Loucy (cell line): ENCODE data around the gene CPT1B.

Source experiments
- H2AFZ ChIP-seq: fragments of 200-600 bp; sonication (generic); 2 replicates; pipeline ENCODE4 v1.6.0; 2016; ENCODE audit warnings: antibody characterized with exemption, mild to moderate bottlenecking, low read length, moderate library complexity
- H3F3A ChIP-seq: fragments of 200-600 bp; 2 replicates; pipeline ENCODE4 v1.6.0; 2016; ENCODE audit warnings: antibody characterized with exemption, low read depth, mild to moderate bottlenecking
- H3K27me3 ChIP-seq: fragments of 200-600 bp; sonication (generic); 2 replicates; pipeline ENCODE4 v1.6.1; 2014; ENCODE audit warnings: low read length, mild to moderate bottlenecking; ENCODE audit not compliant: insufficient read depth, poor library complexity, severe bottlenecking
- H3K36me3 ChIP-seq: fragments of 200-600 bp; sonication (generic); 2 replicates; pipeline ENCODE4 v1.6.1; 2016; ENCODE audit warnings: low read length; ENCODE audit not compliant: insufficient read depth
- H3K4me1 ChIP-seq: fragments of 200-600 bp; sonication (generic); 2 replicates; pipeline ENCODE4 v1.5.1; 2014; ENCODE audit warnings: low read length, mild to moderate bottlenecking; ENCODE audit not compliant: insufficient read depth, poor library complexity, severe bottlenecking
- H3K4me2 ChIP-seq: fragments of 200-600 bp; sonication (generic); 2 replicates; pipeline ENCODE4 v1.6.0; 2014; ENCODE audit warnings: antibody characterized with exemption, low read length, low read depth, mild to moderate bottlenecking; ENCODE audit not compliant: poor library complexity, severe bottlenecking
- H3K4me3 ChIP-seq: fragments of 200-600 bp; sonication (generic); 2 replicates; pipeline ENCODE4 v1.5.1; 2014; ENCODE audit warnings: low read length, mild to moderate bottlenecking, mixed read lengths; ENCODE audit not compliant: poor library complexity, severe bottlenecking
- H3K79me2 ChIP-seq: fragments of 200-600 bp; sonication (generic); 2 replicates; pipeline ENCODE4 v1.6.1; 2014; ENCODE audit warnings: low read length; ENCODE audit not compliant: insufficient read depth
- H3K9ac ChIP-seq: fragments of 200-600 bp; sonication (generic); 2 replicates; pipeline ENCODE4 v1.6.0; 2014; ENCODE audit warnings: mild to moderate bottlenecking, low read depth, low read length, moderate library complexity; ENCODE audit not compliant: poor library complexity, severe bottlenecking
- H3K9me2 ChIP-seq: fragments of 200-600 bp; sonication (generic); replicated peaks from 2 replicates; pipeline ENCODE4 v1.6.1; 2016; ENCODE audit warnings: low read depth, low read length, mixed read lengths
- H3K9me3 ChIP-seq: fragments of 200-600 bp; sonication (generic); 2 replicates; pipeline ENCODE4 v1.6.1; 2014; ENCODE audit warnings: mild to moderate bottlenecking, antibody characterized with exemption, low read length, low read depth; ENCODE audit not compliant: insufficient read depth
- H4K20me1 ChIP-seq: fragments of 200-600 bp; sonication (generic); 2 replicates; pipeline ENCODE4 v1.6.0; 2014; ENCODE audit warnings: antibody characterized with exemption, low read length, mild to moderate bottlenecking; ENCODE audit not compliant: insufficient read depth, poor library complexity, severe bottlenecking
- EZH2phosphoT487 ChIP-seq: fragments of 200-600 bp; IDR thresholded peaks from 2 replicates; pipeline ENCODE4 v1.6.1; 2018; ENCODE audit warnings: antibody characterized with exemption, mild to moderate bottlenecking, moderate library complexity, borderline replicate concordance
- TF ChIP-seq, protein P1 (sequence below): fragments of 200-600 bp; sonication (generic); conservative IDR thresholded peaks from 2 replicates; pipeline ENCODE4 v1.5.1; 2014; ENCODE audit warnings: mild to moderate bottlenecking, antibody characterized with exemption, low read length

Gene CPT1B

DNA sequence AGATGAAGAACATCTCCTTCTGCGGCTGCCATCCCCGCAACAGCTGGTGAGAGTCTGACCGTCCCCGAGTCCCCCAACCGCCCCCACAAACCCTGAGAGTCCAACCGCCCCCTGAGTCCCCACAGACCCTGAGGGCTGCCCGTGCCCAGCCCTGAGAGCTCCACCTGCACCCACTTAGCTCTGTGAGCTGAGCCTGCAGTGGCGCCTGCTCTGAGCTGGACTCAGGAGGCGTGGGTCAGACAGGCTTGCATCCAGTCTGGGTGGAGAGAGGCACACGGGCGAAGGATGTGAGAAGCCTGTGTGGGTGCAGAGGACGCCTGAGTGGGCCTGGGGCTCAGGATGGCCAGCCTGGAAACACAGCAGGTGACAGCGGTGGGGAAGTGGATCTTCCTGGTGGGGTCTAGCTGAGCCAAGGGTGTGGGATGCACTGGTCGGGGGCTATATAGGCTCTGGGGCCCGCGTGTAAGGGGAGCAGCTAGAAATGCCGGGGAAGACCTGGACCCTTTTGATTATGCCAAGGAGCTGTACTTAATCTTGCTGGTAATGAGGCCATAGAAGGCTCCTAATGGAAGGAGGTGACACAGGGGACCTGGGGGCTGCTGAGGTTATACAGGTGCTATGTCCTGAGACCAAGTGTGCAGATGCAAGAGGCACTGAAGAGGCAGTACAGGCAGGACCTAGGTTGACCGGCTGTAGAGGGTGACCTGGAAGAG is 28.9 kb upstream of the CPT1B start:
- Histone ChIP-seq H3K4me2 (no peak overlapping the region), H3K27me3 (no peaks in the 10 kb centered on the region), H3K79me2 (no peaks in the 10 kb centered on the region), H3K9me3 (no peaks in the 10 kb centered on the region), H3K4me3 (no peak overlapping the region), H3F3A (no peaks in the 10 kb centered on the region), H2AFZ (no peak overlapping the region), H3K4me1 (no peaks in the 10 kb centered on the region), H3K9me2 (no peaks in the 10 kb centered on the region), H3K9ac (no peak overlapping the region), H3K36me3 (no peaks in the 10 kb centered on the region), H4K20me1 (no peaks in the 10 kb centered on the region)
- TF ChIP-seq EZH2phosphoT487: no peak
- TF ChIP-seq, protein P1, sequence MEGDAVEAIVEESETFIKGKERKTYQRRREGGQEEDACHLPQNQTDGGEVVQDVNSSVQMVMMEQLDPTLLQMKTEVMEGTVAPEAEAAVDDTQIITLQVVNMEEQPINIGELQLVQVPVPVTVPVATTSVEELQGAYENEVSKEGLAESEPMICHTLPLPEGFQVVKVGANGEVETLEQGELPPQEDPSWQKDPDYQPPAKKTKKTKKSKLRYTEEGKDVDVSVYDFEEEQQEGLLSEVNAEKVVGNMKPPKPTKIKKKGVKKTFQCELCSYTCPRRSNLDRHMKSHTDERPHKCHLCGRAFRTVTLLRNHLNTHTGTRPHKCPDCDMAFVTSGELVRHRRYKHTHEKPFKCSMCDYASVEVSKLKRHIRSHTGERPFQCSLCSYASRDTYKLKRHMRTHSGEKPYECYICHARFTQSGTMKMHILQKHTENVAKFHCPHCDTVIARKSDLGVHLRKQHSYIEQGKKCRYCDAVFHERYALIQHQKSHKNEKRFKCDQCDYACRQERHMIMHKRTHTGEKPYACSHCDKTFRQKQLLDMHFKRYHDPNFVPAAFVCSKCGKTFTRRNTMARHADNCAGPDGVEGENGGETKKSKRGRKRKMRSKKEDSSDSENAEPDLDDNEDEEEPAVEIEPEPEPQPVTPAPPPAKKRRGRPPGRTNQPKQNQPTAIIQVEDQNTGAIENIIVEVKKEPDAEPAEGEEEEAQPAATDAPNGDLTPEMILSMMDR: no peak

DNA sequence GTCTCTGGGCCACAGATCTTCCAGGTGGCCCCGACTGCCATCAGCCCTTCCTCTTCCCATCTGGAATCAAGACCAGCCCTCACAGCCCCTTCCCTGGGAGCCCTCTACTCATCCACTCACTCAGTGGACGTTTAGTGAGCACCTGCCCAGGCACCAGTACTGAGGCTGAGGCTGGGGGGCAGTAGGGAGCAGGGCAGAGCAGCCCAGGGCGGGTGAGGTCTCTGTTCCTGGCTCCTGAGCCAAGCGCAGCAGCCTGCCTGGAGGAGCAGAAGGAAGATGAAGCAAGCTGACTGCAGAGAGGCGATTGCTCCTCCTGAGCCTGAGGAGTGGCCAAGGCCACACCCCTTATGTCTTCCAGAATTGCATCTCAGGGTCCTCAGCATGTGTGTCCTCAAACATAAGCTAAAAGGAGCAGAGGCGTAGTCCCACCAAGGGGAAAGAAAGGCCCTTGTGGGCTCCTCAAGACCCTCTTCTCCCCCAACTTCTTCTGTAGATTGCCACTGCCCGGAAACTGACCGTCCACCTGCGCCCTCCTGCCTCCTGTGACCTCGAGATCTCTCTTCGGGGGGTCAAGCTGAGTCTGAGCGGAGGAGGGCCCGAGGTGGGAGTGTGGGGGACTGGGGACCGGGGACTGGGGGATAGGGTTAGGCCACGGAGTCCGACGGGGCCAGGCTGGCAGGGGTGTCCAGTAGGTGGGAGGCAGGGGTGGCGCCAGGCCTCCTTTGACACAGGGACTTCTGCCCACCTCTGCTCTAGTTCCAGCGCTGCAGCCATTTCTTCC is 28.1 kb upstream of the CPT1B start:
- Histone ChIP-seq H3K4me3 (no peak overlapping the region), H3K9me3 (no peaks in the 10 kb centered on the region), H3K79me2 (no peaks in the 10 kb centered on the region), H3F3A (no peaks in the 10 kb centered on the region), H3K9ac (no peak overlapping the region), H4K20me1 (no peaks in the 10 kb centered on the region), H3K27me3 (no peaks in the 10 kb centered on the region), H3K36me3 (no peaks in the 10 kb centered on the region), H2AFZ (no peak overlapping the region), H3K9me2 (no peaks in the 10 kb centered on the region), H3K4me1 (no peaks in the 10 kb centered on the region), H3K4me2 (no peak overlapping the region)
- no peak for TF ChIP-seq EZH2phosphoT487
- TF ChIP-seq, protein P1: peak; percentile 44

DNA sequence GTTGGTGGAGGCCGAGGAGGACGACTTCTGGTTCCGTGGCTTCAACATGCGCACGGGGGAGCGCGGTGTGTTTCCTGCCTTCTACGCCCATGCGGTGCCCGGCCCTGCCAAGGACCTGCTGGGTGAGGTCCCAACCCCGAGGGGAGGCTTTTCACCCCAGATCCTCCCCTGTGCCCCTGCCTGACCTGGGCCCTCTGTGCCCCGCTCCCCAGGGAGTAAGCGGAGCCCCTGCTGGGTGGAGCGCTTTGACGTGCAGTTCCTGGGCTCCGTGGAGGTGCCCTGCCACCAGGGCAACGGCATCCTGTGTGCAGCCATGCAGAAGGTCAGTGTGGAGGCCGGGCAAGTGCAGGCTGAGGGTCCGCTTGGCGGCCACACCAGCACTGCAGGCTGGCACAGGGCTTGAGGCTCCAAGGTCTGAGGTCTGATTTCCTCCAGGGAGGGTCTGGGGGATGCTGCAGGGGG is 27.4 kb upstream of the CPT1B start:
- TF ChIP-seq, protein P1: no peak
- TF ChIP-seq EZH2phosphoT487: no peak
- Histone ChIP-seq H3K79me2 (no peaks in the 10 kb centered on the region), H3K4me2 (no peak overlapping the region), H4K20me1 (no peaks in the 10 kb centered on the region), H2AFZ (no peak overlapping the region), H3K9me2 (no peaks in the 10 kb centered on the region), H3K9me3 (no peaks in the 10 kb centered on the region), H3K4me3 (no peak overlapping the region), H3K4me1 (no peaks in the 10 kb centered on the region), H3K36me3 (no peaks in the 10 kb centered on the region), H3F3A (no peaks in the 10 kb centered on the region), H3K9ac (no peak overlapping the region), H3K27me3 (no peaks in the 10 kb centered on the region)
